HepG2 (cell line): Measurements from ENCODE around the gene STAT1. TPM values are rescaled to one million over a fixed set of nuclear protein-coding genes. Genes with fewer than 3 reads are reported as not detected.

ENCODE experiments used
- AGO2 ChIP-seq: fragments of 200-400 bp; formaldehyde crosslinking; optimal IDR thresholded peaks from 2 replicates; pipeline ENCODE3; 2017; ENCODE audit warnings: mild to moderate bottlenecking, low read depth, low read length, moderate library complexity
- CBX1 ChIP-seq: IDR thresholded peaks from one replicate; pipeline ENCODE4 v1.6.1; 2016; ENCODE audit warnings: antibody characterized with exemption, low read depth
- CEBPG ChIP-seq: IDR thresholded peaks from 2 replicates; pipeline ENCODE4 v1.6.1; 2016
- CREM ChIP-seq, 2 experiments: sonication (generic) in 1 of 2; formaldehyde crosslinking in 1 of 2; IDR thresholded peaks; 2 replicates each; pipeline versions ENCODE4 v1.4.0 to v1.6.1; 2016 to 2020; ENCODE audit warnings: antibody characterized with exemption in 1 of 2, mild to moderate bottlenecking in 1 of 2, missing genetic modification reagents in 1 of 2
- GABPA ChIP-seq, 2 experiments: IDR thresholded peaks; 2 replicates each; pipeline ENCODE4 v1.6.1; 2011 to 2016; ENCODE audit warnings: low read depth in 2 of 2, low read length in 1 of 2, missing biosample characterization in 1 of 2, missing genetic modification characterization in 1 of 2
- GABPB1 ChIP-seq: IDR thresholded peaks from 2 replicates; pipeline ENCODE4 v1.6.1; 2016; ENCODE audit warnings: mild to moderate bottlenecking, missing genetic modification reagents, moderate library complexity, missing compliant biosample characterization
- HOXA9 ChIP-seq: sonication (generic); formaldehyde crosslinking; IDR thresholded peaks from 2 replicates; pipeline ENCODE4 v1.8.1; 2022; ENCODE audit warnings: missing genetic modification reagents, mild to moderate bottlenecking, moderate library complexity, borderline replicate concordance
- JUNB ChIP-seq: sonication (generic); formaldehyde crosslinking; IDR thresholded peaks from 2 replicates; pipeline ENCODE4 v1.8.0; 2022; ENCODE audit warnings: missing genetic modification reagents, mild to moderate bottlenecking, borderline replicate concordance
- MBNL3 ChIP-seq: fragments of 250-450 bp; sonication (Bioruptor Pico); conservative IDR thresholded peaks from 2 replicates; pipeline ENCODE4 v1.8.0; 2022; ENCODE audit warnings: mild to moderate bottlenecking, inconsistent platforms
- MED1 ChIP-seq: sonication (generic); formaldehyde crosslinking; IDR thresholded peaks from 2 replicates; pipeline ENCODE4 v1.4.0; 2020; ENCODE audit warnings: missing genetic modification reagents
- NFYC ChIP-seq: IDR thresholded peaks from 2 replicates; pipeline ENCODE4 v1.6.1; 2016; ENCODE audit warnings: missing genetic modification reagents, missing compliant biosample characterization
- PLRG1 ChIP-seq: fragments of 450-650 bp; conservative IDR thresholded peaks from 2 replicates; pipeline ENCODE4 v1.6.1; 2016
- PRMT3 ChIP-seq: sonication (generic); formaldehyde crosslinking; IDR thresholded peaks from 2 replicates; pipeline ENCODE4 v1.8.1; 2022; ENCODE audit warnings: low read depth, mild to moderate bottlenecking, moderate library complexity, missing genetic modification reagents, borderline replicate concordance
- RFXANK ChIP-seq: IDR thresholded peaks from 2 replicates; pipeline ENCODE4 v1.6.1; 2016
- TCF12 ChIP-seq, 2 experiments: fragments of 450-650 bp in 1 of 2; sonication (generic) in 1 of 2; formaldehyde crosslinking in 1 of 2; IDR thresholded peaks; 2 replicates each; pipeline versions ENCODE4 v1.6.1 to v1.8.0; 2017 to 2022; ENCODE audit warnings: antibody characterized with exemption in 1 of 2, mild to moderate bottlenecking in 1 of 2, missing genetic modification reagents in 1 of 2, moderate library complexity in 1 of 2
- TFAP4 ChIP-seq: sonication (generic); IDR thresholded peaks from 2 replicates; pipeline ENCODE4 v1.6.1; 2016; ENCODE audit warnings: low read depth, borderline replicate concordance
- TMF1 ChIP-seq: sonication (generic); formaldehyde crosslinking; IDR thresholded peaks from 2 replicates; pipeline ENCODE4 v1.8.1; 2022; ENCODE audit warnings: low read depth, missing genetic modification reagents
- ZBTB38 ChIP-seq: sonication (generic); formaldehyde crosslinking; IDR thresholded peaks from 2 replicates; pipeline ENCODE4 v1.5.1; 2020; ENCODE audit warnings: mild to moderate bottlenecking, missing genetic modification reagents
- ZBTB7B ChIP-seq: sonication (generic); formaldehyde crosslinking; IDR thresholded peaks from 2 replicates; pipeline ENCODE4 v1.4.0; 2020; ENCODE audit warnings: missing genetic modification reagents
- ZMYM3 ChIP-seq: sonication (generic); formaldehyde crosslinking; IDR thresholded peaks from 2 replicates; pipeline ENCODE4 v1.5.1; 2020; ENCODE audit warnings: mild to moderate bottlenecking, missing genetic modification reagents
- ZNF17 ChIP-seq: sonication (generic); formaldehyde crosslinking; IDR thresholded peaks from 2 replicates; pipeline ENCODE4 v1.5.0; 2020; ENCODE audit warnings: mild to moderate bottlenecking, missing genetic modification reagents
- ZNF335 ChIP-seq: sonication (generic); formaldehyde crosslinking; IDR thresholded peaks from 2 replicates; pipeline ENCODE4 v1.4.0; 2020; ENCODE audit warnings: missing genetic modification reagents
- ZNF780A ChIP-seq: sonication (generic); formaldehyde crosslinking; IDR thresholded peaks from 2 replicates; pipeline ENCODE4 v1.8.0; 2022; ENCODE audit warnings: mild to moderate bottlenecking, missing genetic modification reagents, moderate library complexity
- ZNF792 ChIP-seq: IDR thresholded peaks from 2 replicates; pipeline ENCODE4 v1.6.1; 2016
- ZSCAN29 ChIP-seq: sonication (generic); formaldehyde crosslinking; conservative IDR thresholded peaks from 2 replicates; pipeline ENCODE4 v1.4.0; 2020; ENCODE audit warnings: mild to moderate bottlenecking, missing genetic modification reagents
- polyA plus RNA-seq, 8 experiments: library from polyadenylated mRNA; depleted of rRNA in 3 of 8; stranded (reverse) in 7 of 8; unstranded in 1 of 8; fragments of >200 nt; fragmentation: Illumina TruSeq in 4 of 8; extraction: Trizol in 4 of 8; gene quantifications; 2 replicates each; pipeline versions ENCODE4 v1.2.1 to v1.2.3, GENCODE V29; 2011 to 2016; ENCODE audit warnings: low read depth in 4 of 8, missing spikeins in 1 of 8, mixed read lengths in 1 of 8; ENCODE audit not compliant: insufficient read depth in 1 of 8
- total RNA-seq, 5 experiments: library from RNA; depleted of rRNA; stranded (reverse); fragments of >200 nt; fragmentation: Illumina TruSeq; extraction: Trizol; gene quantifications; 2 replicates each; pipeline ENCODE4 v1.2.3, GENCODE V29; 2016; ENCODE audit warnings: low read depth in 1 of 5
- TF ChIP-seq, protein P1 (sequence below): sonication (generic); formaldehyde crosslinking; IDR thresholded peaks from 2 replicates; pipeline ENCODE4 v1.5.0; 2020; ENCODE audit warnings: missing genetic modification reagents
- TF ChIP-seq, protein P2 (sequence below): sonication (generic); formaldehyde crosslinking; IDR thresholded peaks from 2 replicates; pipeline ENCODE4 v1.8.1; 2023; ENCODE audit warnings: mild to moderate bottlenecking, missing genetic modification reagents
- TF ChIP-seq, protein P3 (sequence below): sonication (generic); formaldehyde crosslinking; IDR thresholded peaks from 2 replicates; pipeline ENCODE4 v1.4.0; 2020; ENCODE audit warnings: missing genetic modification reagents

The STAT1 gene
- total and polyA plus RNA-seq, 2 of the 13 experiments (the other 11 are each of a cell fraction or from before 2014, with no cell fraction given): 21.8 to 59.6 TPM

DNA sequence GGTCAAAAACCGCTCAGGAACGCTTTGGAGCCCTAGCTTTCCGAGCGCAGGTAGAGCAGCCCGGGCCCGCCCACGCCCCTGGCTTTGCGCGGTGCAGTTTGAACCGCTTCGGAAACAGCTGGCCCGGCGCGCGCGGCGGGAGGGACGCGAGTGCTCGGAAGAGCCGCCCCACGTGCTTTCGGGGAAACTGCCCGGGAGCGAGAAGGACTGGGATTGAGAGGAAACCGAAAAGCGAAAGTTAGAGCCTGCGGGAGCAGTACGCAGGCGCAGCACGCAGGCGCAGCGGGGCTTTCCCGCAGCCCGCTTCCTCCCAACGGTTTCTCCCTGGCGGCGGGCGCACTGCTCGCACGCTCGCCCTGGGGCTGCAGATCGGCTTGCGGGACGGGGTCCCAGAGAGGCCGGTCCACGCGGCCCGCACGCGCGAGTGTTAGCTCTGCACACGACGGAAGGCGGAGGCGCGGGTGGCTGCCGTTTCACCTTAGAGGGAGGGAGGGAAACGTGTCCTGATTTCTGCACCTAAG is 6.3 kb upstream of the STAT1 start (continued):
- TF ChIP-seq RFXANK (CRISPR knock-in tag) (peak; percentile 97), PLRG1 (no peak), GABPA (IDR thresholded peaks at IDR 0.05; ENCODE audit: low read depth, low read length) (peak; percentile 83), GABPA (CRISPR knock-in tag; IDR thresholded peaks at IDR 0.05; ENCODE audit: low read depth) (peak; percentile 94), ZNF780A (CRISPR knock-in tag) (peak; percentile 99), CBX1 (peak; percentile 99), TMF1 (CRISPR knock-in tag) (peak; percentile 99), GABPB1 (CRISPR knock-in tag) (peak; percentile 98), TFAP4 (peak; percentile 100), ZBTB7B (CRISPR knock-in tag) (peak; percentile 97), AGO2 (peak; percentile 98), HOXA9 (CRISPR knock-in tag) (peak; percentile 99), JUNB (CRISPR knock-in tag) (peak; percentile 87), CEBPG (peak; percentile 80), ZNF335 (peak; percentile 96), ZMYM3 (CRISPR knock-in tag) (peak; percentile 72; the same call in 1 of the 2 replicates), ZSCAN29 (CRISPR knock-in tag) (no peak; the same call in none of the 2 replicates), MBNL3 (CRISPR knock-in tag) (no peak), ZNF792 (CRISPR knock-in tag) (peak; percentile 99), ZNF17 (CRISPR knock-in tag) (peak; percentile 87; the same call in 1 of the 2 replicates), CREM (IDR thresholded peaks at IDR 0.05) (peak; percentile 67), CREM (CRISPR knock-in tag; IDR thresholded peaks at IDR 0.05) (no peak; the same call in 1 of the 2 replicates), TCF12 (IDR thresholded peaks at IDR 0.05) (no peak), TCF12 (CRISPR knock-in tag; IDR thresholded peaks at IDR 0.05) (peak; percentile 95), ZBTB38 (peak; percentile 97), PRMT3 (peak; percentile 100), MED1 (CRISPR knock-in tag) (peak; percentile 98), NFYC (CRISPR knock-in tag) (peak; percentile 93)
- TF ChIP-seq, protein P1, sequence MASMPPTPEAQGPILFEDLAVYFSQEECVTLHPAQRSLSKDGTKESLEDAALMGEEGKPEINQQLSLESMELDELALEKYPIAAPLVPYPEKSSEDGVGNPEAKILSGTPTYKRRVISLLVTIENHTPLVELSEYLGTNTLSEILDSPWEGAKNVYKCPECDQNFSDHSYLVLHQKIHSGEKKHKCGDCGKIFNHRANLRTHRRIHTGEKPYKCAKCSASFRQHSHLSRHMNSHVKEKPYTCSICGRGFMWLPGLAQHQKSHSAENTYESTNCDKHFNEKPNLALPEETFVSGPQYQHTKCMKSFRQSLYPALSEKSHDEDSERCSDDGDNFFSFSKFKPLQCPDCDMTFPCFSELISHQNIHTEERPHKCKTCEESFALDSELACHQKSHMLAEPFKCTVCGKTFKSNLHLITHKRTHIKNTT: no peak
- TF ChIP-seq, protein P2, sequence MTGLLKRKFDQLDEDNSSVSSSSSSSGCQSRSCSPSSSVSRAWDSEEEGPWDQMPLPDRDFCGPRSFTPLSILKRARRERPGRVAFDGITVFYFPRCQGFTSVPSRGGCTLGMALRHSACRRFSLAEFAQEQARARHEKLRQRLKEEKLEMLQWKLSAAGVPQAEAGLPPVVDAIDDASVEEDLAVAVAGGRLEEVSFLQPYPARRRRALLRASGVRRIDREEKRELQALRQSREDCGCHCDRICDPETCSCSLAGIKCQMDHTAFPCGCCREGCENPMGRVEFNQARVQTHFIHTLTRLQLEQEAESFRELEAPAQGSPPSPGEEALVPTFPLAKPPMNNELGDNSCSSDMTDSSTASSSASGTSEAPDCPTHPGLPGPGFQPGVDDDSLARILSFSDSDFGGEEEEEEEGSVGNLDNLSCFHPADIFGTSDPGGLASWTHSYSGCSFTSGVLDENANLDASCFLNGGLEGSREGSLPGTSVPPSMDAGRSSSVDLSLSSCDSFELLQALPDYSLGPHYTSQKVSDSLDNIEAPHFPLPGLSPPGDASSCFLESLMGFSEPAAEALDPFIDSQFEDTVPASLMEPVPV: peak; percentile 100
- TF ChIP-seq, protein P3, sequence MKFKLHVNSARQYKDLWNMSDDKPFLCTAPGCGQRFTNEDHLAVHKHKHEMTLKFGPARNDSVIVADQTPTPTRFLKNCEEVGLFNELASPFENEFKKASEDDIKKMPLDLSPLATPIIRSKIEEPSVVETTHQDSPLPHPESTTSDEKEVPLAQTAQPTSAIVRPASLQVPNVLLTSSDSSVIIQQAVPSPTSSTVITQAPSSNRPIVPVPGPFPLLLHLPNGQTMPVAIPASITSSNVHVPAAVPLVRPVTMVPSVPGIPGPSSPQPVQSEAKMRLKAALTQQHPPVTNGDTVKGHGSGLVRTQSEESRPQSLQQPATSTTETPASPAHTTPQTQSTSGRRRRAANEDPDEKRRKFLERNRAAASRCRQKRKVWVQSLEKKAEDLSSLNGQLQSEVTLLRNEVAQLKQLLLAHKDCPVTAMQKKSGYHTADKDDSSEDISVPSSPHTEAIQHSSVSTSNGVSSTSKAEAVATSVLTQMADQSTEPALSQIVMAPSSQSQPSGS (CRISPR knock-in tag): peak; percentile 99
